Hepatocyte (in vitro differentiated cells): Measurements from ENCODE around the gene PNMA3. TPM values are rescaled to one million over a fixed set of nuclear protein-coding genes. Genes with fewer than 3 reads are reported as not detected.

Source experiments
- DNase-seq: peaks from one replicate; pipeline ENCODE4 v3.0.0-alpha.2; 2016; ENCODE audit warnings: low spot score
- H2AFZ ChIP-seq: fragments of 200-600 bp; sonication (generic); 2 replicates; pipeline ENCODE4 v1.6.0; 2016; ENCODE audit warnings: antibody characterized with exemption, mild to moderate bottlenecking
- H3K27ac ChIP-seq: fragments of 200-600 bp; sonication (generic); 2 replicates; pipeline ENCODE4 v1.5.1; 2016; ENCODE audit warnings: mild to moderate bottlenecking
- H3K27me3 ChIP-seq: fragments of 200-600 bp; sonication (generic); 2 replicates; pipeline ENCODE4 v1.6.1; 2016
- H3K36me3 ChIP-seq: fragments of 200-600 bp; sonication (generic); replicated peaks from 2 replicates; pipeline ENCODE4 v1.5.1; 2016; ENCODE audit warnings: low read depth; ENCODE audit not compliant: insufficient read depth
- H3K4me1 ChIP-seq: fragments of 200-600 bp; sonication (generic); 2 replicates; pipeline ENCODE4 v1.5.1; 2016; ENCODE audit warnings: mild to moderate bottlenecking, moderate library complexity; ENCODE audit not compliant: insufficient read depth
- H3K4me2 ChIP-seq: fragments of 200-600 bp; sonication (generic); 2 replicates; pipeline ENCODE4 v1.6.0; 2016
- H3K4me3 ChIP-seq: fragments of 200-600 bp; sonication (generic); 2 replicates; pipeline ENCODE4 v1.5.1; 2016; ENCODE audit warnings: mild to moderate bottlenecking
- H3K79me2 ChIP-seq: fragments of 200-600 bp; sonication (generic); 2 replicates; pipeline ENCODE4 v1.6.0; 2017; ENCODE audit warnings: mild to moderate bottlenecking
- H3K9me2 ChIP-seq: fragments of 200-600 bp; sonication (generic); replicated peaks from 2 replicates; pipeline ENCODE4 v1.6.0; 2017; ENCODE audit warnings: mild to moderate bottlenecking; ENCODE audit not compliant: insufficient read depth
- H3K9me3 ChIP-seq: fragments of 200-600 bp; sonication (generic); 2 replicates; pipeline ENCODE4 v1.5.1; 2016; ENCODE audit warnings: low read depth, mild to moderate bottlenecking
- H4K20me1 ChIP-seq: fragments of 200-600 bp; sonication (generic); 2 replicates; pipeline ENCODE4 v1.6.0; 2016; ENCODE audit warnings: mild to moderate bottlenecking; ENCODE audit not compliant: insufficient read depth, poor library complexity, severe bottlenecking
- CTCF ChIP-seq: fragments of 200-600 bp; sonication (generic); IDR thresholded peaks from 2 replicates; pipeline ENCODE4 v1.5.1; 2016; ENCODE audit warnings: antibody characterized with exemption, mild to moderate bottlenecking; ENCODE audit not compliant: poor library complexity
- EZH2 ChIP-seq: fragments of 200-600 bp; sonication (generic); IDR thresholded peaks from 2 replicates; pipeline ENCODE4 v1.6.1; 2016; ENCODE audit warnings: antibody characterized with exemption, mild to moderate bottlenecking, borderline replicate concordance
- EZH2phosphoT487 ChIP-seq: fragments of 200-600 bp; sonication (generic); IDR thresholded peaks from one replicate; pipeline ENCODE4 v1.6.1; 2018; ENCODE audit warnings: antibody characterized with exemption, mild to moderate bottlenecking, low read depth, moderate library complexity; ENCODE audit not compliant: unreplicated experiment, severe bottlenecking
- WGBS: methylation state at CpG from one replicate; pipeline ENCODE4 v1.1.6; 2016; ENCODE audit warnings: low lambda C conversion rate; ENCODE audit errors: missing lambda C conversion rate; 5-methylcytosine and 5-hydroxymethylcytosine counted together
- polyA plus RNA-seq: library from polyadenylated mRNA; unstranded; fragments of >200 nt; fragmentation: Nextera tagmentation; extraction: Ambion mirVana; gene quantifications from 2 replicates; pipeline ENCODE4 v1.2.1, GENCODE V29; 2016
- total RNA-seq: library from RNA; depleted of rRNA; stranded (reverse); fragments of >200 nt; gene quantifications from 2 replicates; pipeline ENCODE4 v1.2.3, GENCODE V29; 2014

The PNMA3 gene
- total and polyA plus RNA-seq, 2 experiments from 2014 or later, result 19.1 to 20.0 TPM

GRCh38 chrX:153032397-153033118 lies 23.7 kb upstream of the PNMA3 start:
- no peak overlapping the region for H3K27ac ChIP-seq
- 71% methylated on average over 49 of the region's 64 CpGs for WGBS
- H2AFZ ChIP-seq, result peak overlapping the region; percentile 49
- peak overlapping the region; percentile 80 for H3K4me2 ChIP-seq
- no peaks in the 10 kb centered on the region for H3K79me2 ChIP-seq
- no peak overlapping the region for H3K4me3 ChIP-seq
- TF ChIP-seq CTCF, result peak; percentile 76
- TF ChIP-seq EZH2, result no peak
- no peaks in the 10 kb centered on the region for H3K27me3 ChIP-seq
- no peaks in the 10 kb centered on the region for H3K9me2 ChIP-seq
- peak; percentile 71 for DNase-seq
- H3K4me1 ChIP-seq, result no peaks in the 10 kb centered on the region
- H3K36me3 ChIP-seq, result no peaks in the 10 kb centered on the region
- H4K20me1 ChIP-seq, result no peaks in the 10 kb centered on the region
- H3K9me3 ChIP-seq, result no peaks in the 10 kb centered on the region

GRCh38 chrX:153049093-153049492 lies 7.2 kb upstream of the PNMA3 start:
- H4K20me1 ChIP-seq, result no peaks in the 10 kb centered on the region
- H3K4me2 ChIP-seq, result no peak overlapping the region
- DNase-seq, result no peak
- 77% methylated on average over 2 of the region's 2 CpGs for WGBS
- no peak overlapping the region for H3K4me3 ChIP-seq
- H3K27me3 ChIP-seq, result no peaks in the 10 kb centered on the region
- no peaks in the 10 kb centered on the region for H3K4me1 ChIP-seq
- no peaks in the 10 kb centered on the region for H3K36me3 ChIP-seq
- H3K79me2 ChIP-seq, result no peaks in the 10 kb centered on the region
- H3K9me3 ChIP-seq, result no peaks in the 10 kb centered on the region
- no peaks in the 10 kb centered on the region for H3K9me2 ChIP-seq
- TF ChIP-seq EZH2 (no peak), CTCF (no peak), EZH2phosphoT487 (no peak)
- H2AFZ ChIP-seq, result no peak overlapping the region
- no peak overlapping the region for H3K27ac ChIP-seq

- H4K20me1 ChIP-seq, result no peaks in the 10 kb centered on the region
- no peak for DNase-seq
- no peaks in the 10 kb centered on the region for H3K79me2 ChIP-seq
- H3K9me2 ChIP-seq, result no peaks in the 10 kb centered on the region
- H3K27ac ChIP-seq, result no peak overlapping the region
- H2AFZ ChIP-seq, result no peak overlapping the region
- no peak overlapping the region for H3K4me2 ChIP-seq
- no peaks in the 10 kb centered on the region for H3K36me3 ChIP-seq
- 60% methylated on average over 1 of the region's 1 CpG for WGBS
- H3K9me3 ChIP-seq, result no peaks in the 10 kb centered on the region
- peaks cover 6% of the 10 kb centered on the region for H3K4me1 ChIP-seq
- H3K4me3 ChIP-seq, result no peak overlapping the region
- TF ChIP-seq EZH2phosphoT487 (no peak), EZH2 (no peak), CTCF (no peak)
- H3K27me3 ChIP-seq, result no peaks in the 10 kb centered on the region
Observed at GRCh38 chrX:153052534-153052933, 3.7 kb upstream of the PNMA3 start.
